ENCODE measurements around the gene RPS6KA4.

GRCh38 chr11:64347193-64347867 lies 11.6 kb upstream of the RPS6KA4 start:
- TF ChIP-seq POLR2A (IDR thresholded peaks at IDR 0.05; ENCODE audit: low read depth) = no peak
- no peak for TF ChIP-seq CTCF (IDR thresholded peaks at IDR 0.05)

Data from esophagus muscularis mucosa (tissue), 3 donors.